ENCODE data around the gene ADGRG2.

DNA sequence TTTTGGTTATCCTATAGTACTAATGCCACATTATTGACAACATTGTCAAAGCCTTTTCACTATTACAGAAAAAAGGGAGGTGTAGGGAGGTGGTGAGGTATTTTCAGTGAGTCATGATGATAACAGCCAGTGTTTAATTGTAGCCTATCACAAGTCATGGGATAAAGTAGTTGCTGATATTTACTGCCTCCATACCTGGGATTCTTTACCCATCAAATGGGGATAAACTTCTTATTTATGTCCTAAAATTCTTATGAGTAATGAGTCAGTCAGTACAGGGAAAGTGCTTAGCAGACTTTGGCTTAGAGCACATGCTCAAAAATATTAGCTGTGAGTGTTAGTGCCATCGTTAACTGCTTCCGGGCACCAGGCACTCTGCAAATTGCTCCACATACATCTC is 25.7 kb downstream of the ADGRG2 start:
- no peak for TF ChIP-seq TCF7 (IDR thresholded peaks at IDR 0.05; ENCODE audit: borderline replicate concordance)
- TF ChIP-seq CREB1 (IDR thresholded peaks at IDR 0.05): no peak
- no peak for TF ChIP-seq CREB1 (CRISPR knock-in tag; IDR thresholded peaks at IDR 0.05)
- TF ChIP-seq, protein P1, sequence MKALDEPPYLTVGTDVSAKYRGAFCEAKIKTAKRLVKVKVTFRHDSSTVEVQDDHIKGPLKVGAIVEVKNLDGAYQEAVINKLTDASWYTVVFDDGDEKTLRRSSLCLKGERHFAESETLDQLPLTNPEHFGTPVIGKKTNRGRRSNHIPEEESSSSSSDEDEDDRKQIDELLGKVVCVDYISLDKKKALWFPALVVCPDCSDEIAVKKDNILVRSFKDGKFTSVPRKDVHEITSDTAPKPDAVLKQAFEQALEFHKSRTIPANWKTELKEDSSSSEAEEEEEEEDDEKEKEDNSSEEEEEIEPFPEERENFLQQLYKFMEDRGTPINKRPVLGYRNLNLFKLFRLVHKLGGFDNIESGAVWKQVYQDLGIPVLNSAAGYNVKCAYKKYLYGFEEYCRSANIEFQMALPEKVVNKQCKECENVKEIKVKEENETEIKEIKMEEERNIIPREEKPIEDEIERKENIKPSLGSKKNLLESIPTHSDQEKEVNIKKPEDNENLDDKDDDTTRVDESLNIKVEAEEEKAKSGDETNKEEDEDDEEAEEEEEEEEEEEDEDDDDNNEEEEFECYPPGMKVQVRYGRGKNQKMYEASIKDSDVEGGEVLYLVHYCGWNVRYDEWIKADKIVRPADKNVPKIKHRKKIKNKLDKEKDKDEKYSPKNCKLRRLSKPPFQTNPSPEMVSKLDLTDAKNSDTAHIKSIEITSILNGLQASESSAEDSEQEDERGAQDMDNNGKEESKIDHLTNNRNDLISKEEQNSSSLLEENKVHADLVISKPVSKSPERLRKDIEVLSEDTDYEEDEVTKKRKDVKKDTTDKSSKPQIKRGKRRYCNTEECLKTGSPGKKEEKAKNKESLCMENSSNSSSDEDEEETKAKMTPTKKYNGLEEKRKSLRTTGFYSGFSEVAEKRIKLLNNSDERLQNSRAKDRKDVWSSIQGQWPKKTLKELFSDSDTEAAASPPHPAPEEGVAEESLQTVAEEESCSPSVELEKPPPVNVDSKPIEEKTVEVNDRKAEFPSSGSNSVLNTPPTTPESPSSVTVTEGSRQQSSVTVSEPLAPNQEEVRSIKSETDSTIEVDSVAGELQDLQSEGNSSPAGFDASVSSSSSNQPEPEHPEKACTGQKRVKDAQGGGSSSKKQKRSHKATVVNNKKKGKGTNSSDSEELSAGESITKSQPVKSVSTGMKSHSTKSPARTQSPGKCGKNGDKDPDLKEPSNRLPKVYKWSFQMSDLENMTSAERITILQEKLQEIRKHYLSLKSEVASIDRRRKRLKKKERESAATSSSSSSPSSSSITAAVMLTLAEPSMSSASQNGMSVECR (CRISPR knock-in tag; IDR thresholded peaks at IDR 0.05): no peak
- TF ChIP-seq POLR2A (conservative IDR thresholded peaks at IDR 0.05): no peak
- TF ChIP-seq MXD1 (CRISPR knock-in tag; IDR thresholded peaks at IDR 0.05; ENCODE audit: borderline replicate concordance, poor library complexity, severe bottlenecking): no peak
- no peak for TF ChIP-seq RAD21 (CRISPR knock-in tag; conservative IDR thresholded peaks at IDR 0.05 in 1 of 2, IDR thresholded peaks at IDR 0.05 in 1 of 2)
- TF ChIP-seq BACH1 (tag; IDR thresholded peaks at IDR 0.05): no peak
- no peak for TF ChIP-seq ZNF232 (CRISPR knock-in tag; IDR thresholded peaks at IDR 0.05)
- TF ChIP-seq, protein P2, sequence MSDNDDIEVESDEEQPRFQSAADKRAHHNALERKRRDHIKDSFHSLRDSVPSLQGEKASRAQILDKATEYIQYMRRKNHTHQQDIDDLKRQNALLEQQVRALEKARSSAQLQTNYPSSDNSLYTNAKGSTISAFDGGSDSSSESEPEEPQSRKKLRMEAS (CRISPR knock-in tag; IDR thresholded peaks at IDR 0.05): no peak
- TF ChIP-seq SNRNP70 (optimal IDR thresholded peaks at IDR 0.05; ENCODE audit: low read depth, low read length): no peak

Measured in K562 (cell line).